HepG2 (cell line): Measurements from ENCODE around the gene MCF2L. TPM values are rescaled to one million over a fixed set of nuclear protein-coding genes. Genes with fewer than 3 reads are reported as not detected.

Source experiments
- ATAC-seq: fragments of 200-7000 bp; cut with Tn5 transposase; 3 replicates; pipeline ENCODE4 v1.9.1; 2020; ENCODE audit warnings: mild to moderate bottlenecking, moderate library complexity
- BruUV-seq: library from RNA; stranded (reverse); fragments of 400-500 nt; replicated peaks from 2 replicates; lab custom pipeline; 2021; lab: Mats Ljungman, UMichigan
- CTCF ChIA-PET: fragments of 300-600 bp; formaldehyde crosslinking; extraction: SDS; loops from one replicate; lab custom pipeline; 2021; ENCODE audit warnings: low total read pairs, inconsistent platforms, low intra/inter-chr PET ratio; lab: Yijun Ruan, JAX
- POLR2A ChIA-PET: fragments of 350-600 bp; sonication (Branson Sonifier 250); formaldehyde crosslinking; loops from one replicate; lab custom pipeline; 2020; ENCODE audit warnings: antibody characterized with exemption, inconsistent platforms; lab: Yijun Ruan, JAX
- DNase-seq: peaks from one replicate; pipeline ENCODE4 v3.0.0-alpha.2; 2015; ENCODE audit warnings: low spot score
- FAIRE-seq: peaks from 3 replicates; lab custom pipeline; 2011; peaks lifted over from hg19 to GRCh38; lab: Jason Lieb, UNC
- H2AFZ ChIP-seq: one replicate; pipeline ENCODE4 v1.6.1; 2011; ENCODE audit warnings: low read length, inconsistent platforms
- H3K27ac ChIP-seq: fragments of 300-600 bp; 3 replicates; pipeline ENCODE4 v1.8.0; 2011; ENCODE audit warnings: mixed run types, mild to moderate bottlenecking, mixed read lengths, low read length, inconsistent platforms; ENCODE audit not compliant: insufficient read depth; ENCODE audit errors: extremely low read length
- H3K27me3 ChIP-seq, 2 experiments: fragments of 200-600 bp in 1 of 2; 2 replicates in 1 of 2; 3 replicates in 1 of 2; pipeline versions ENCODE4 v1.6.0 to v1.8.0; 2011; ENCODE audit warnings: low read length in 2 of 2, mild to moderate bottlenecking in 2 of 2, moderate library complexity in 2 of 2, inconsistent platforms in 1 of 2; ENCODE audit not compliant: insufficient read depth in 2 of 2, control insufficient read depth in 1 of 2
- H3K36me3 ChIP-seq, 2 experiments: fragments of 200-600 bp in 1 of 2; replicated peaks in 1 of 2; 2 replicates in 1 of 2; 3 replicates in 1 of 2; pipeline versions ENCODE4 v1.5.1 to v1.8.0; 2011; ENCODE audit warnings: low read length in 2 of 2, inconsistent platforms in 1 of 2; ENCODE audit not compliant: insufficient read depth in 2 of 2, control insufficient read depth in 1 of 2
- H3K4me1 ChIP-seq: 2 replicates; pipeline ENCODE4 v1.5.1; 2012; ENCODE audit warnings: low read length, inconsistent platforms; ENCODE audit not compliant: insufficient read depth
- H3K4me2 ChIP-seq: 2 replicates; pipeline ENCODE4 v1.6.0; 2011; ENCODE audit warnings: low read depth, low read length, inconsistent platforms
- H3K4me3 ChIP-seq, 3 experiments: fragments of 200-600 bp in 1 of 3; sonication (generic), shearing (Covaris generic) in 1 of 3; replicated peaks in 1 of 3; 2 replicates each; pipeline ENCODE4 v1.5.1; 2011 to 2016; ENCODE audit warnings: low read length in 3 of 3, inconsistent platforms in 2 of 3, low read depth in 2 of 3, mild to moderate bottlenecking in 2 of 3, control low read depth in 1 of 3, mixed read lengths in 1 of 3; ENCODE audit not compliant: insufficient read depth in 1 of 3
- H3K79me2 ChIP-seq: one replicate; pipeline ENCODE4 v1.6.1; 2011; ENCODE audit warnings: low read length, inconsistent platforms; ENCODE audit not compliant: insufficient read depth
- H3K9ac ChIP-seq: 2 replicates; pipeline ENCODE4 v1.6.0; 2011; ENCODE audit warnings: mild to moderate bottlenecking, low read depth, low read length, inconsistent platforms; ENCODE audit not compliant: insufficient read depth
- H3K9me3 ChIP-seq: 2 replicates; pipeline ENCODE4 v1.5.1; 2012; ENCODE audit warnings: mild to moderate bottlenecking, low read length
- H4K20me1 ChIP-seq: 2 replicates; pipeline ENCODE4 v1.6.0; 2011; ENCODE audit warnings: inconsistent platforms, mild to moderate bottlenecking, low read length, moderate library complexity; ENCODE audit not compliant: insufficient read depth
- CCDC6 ChIP-seq: sonication (generic); formaldehyde crosslinking; IDR thresholded peaks from 2 replicates; pipeline ENCODE4 v1.8.1; 2022; ENCODE audit warnings: mild to moderate bottlenecking, missing genetic modification reagents, moderate library complexity
- CSRNP1 ChIP-seq: sonication (generic); formaldehyde crosslinking; IDR thresholded peaks from 2 replicates; pipeline ENCODE4 v1.8.1; 2023; ENCODE audit warnings: mild to moderate bottlenecking, missing genetic modification reagents
- EEA1 ChIP-seq: sonication (generic); formaldehyde crosslinking; IDR thresholded peaks from 2 replicates; pipeline ENCODE4 v1.5.1; 2020; ENCODE audit warnings: mild to moderate bottlenecking, missing genetic modification reagents, borderline replicate concordance
- ETV5 ChIP-seq: IDR thresholded peaks from 2 replicates; pipeline ENCODE4 v1.6.1; 2018; ENCODE audit warnings: missing biosample characterization, missing genetic modification reagents, inconsistent platforms, borderline replicate concordance
- HBP1 ChIP-seq: IDR thresholded peaks from 2 replicates; pipeline ENCODE4 v1.6.1; 2016; ENCODE audit warnings: low read depth, control low read depth
- HDAC1 ChIP-seq: sonication (generic); formaldehyde crosslinking; IDR thresholded peaks from 2 replicates; pipeline ENCODE4 v1.5.1; 2020; ENCODE audit warnings: mild to moderate bottlenecking, missing genetic modification reagents
- IRF1 ChIP-seq: sonication (generic); formaldehyde crosslinking; IDR thresholded peaks from 2 replicates; pipeline ENCODE4 v1.4.0; 2020; ENCODE audit warnings: low read depth, mild to moderate bottlenecking, missing genetic modification reagents
- IRF9 ChIP-seq: sonication (generic); formaldehyde crosslinking; IDR thresholded peaks from 2 replicates; pipeline ENCODE4 v1.8.0; 2022; ENCODE audit warnings: missing genetic modification reagents, mild to moderate bottlenecking, borderline replicate concordance
- MIER3 ChIP-seq: IDR thresholded peaks from 2 replicates; pipeline ENCODE4 v1.6.1; 2016; ENCODE audit warnings: missing compliant biosample characterization, borderline replicate concordance
- PHF8 ChIP-seq: sonication (generic); formaldehyde crosslinking; IDR thresholded peaks from 2 replicates; pipeline ENCODE4 v1.5.0; 2020; ENCODE audit warnings: missing genetic modification reagents
- RBFOX2 ChIP-seq: fragments of 200-400 bp; formaldehyde crosslinking; IDR thresholded peaks from 2 replicates; pipeline ENCODE4 v1.6.1; 2017; ENCODE audit warnings: low read depth, mild to moderate bottlenecking, low read length
- TCF7 ChIP-seq: sonication (generic); IDR thresholded peaks from 2 replicates; pipeline ENCODE4 v1.6.1; 2016; ENCODE audit warnings: antibody characterized with exemption, low read depth
- TIGD3 ChIP-seq: sonication (generic); formaldehyde crosslinking; IDR thresholded peaks from 2 replicates; pipeline ENCODE4 v1.5.1; 2020; ENCODE audit warnings: mild to moderate bottlenecking, missing genetic modification reagents, borderline replicate concordance
- ZNF33B ChIP-seq: sonication (generic); formaldehyde crosslinking; IDR thresholded peaks from 2 replicates; pipeline ENCODE4 v1.5.1; 2020; ENCODE audit warnings: mild to moderate bottlenecking, missing genetic modification reagents
- ZNF883 ChIP-seq: sonication (generic); formaldehyde crosslinking; IDR thresholded peaks from 2 replicates; pipeline ENCODE4 v1.5.1; 2020; ENCODE audit warnings: mild to moderate bottlenecking, missing genetic modification reagents; ENCODE audit errors: not compliant biosample characterization
- WGBS: methylation state at CpG from one replicate; pipeline ENCODE4 v1.1.6; 2017; ENCODE audit warnings: low lambda C conversion rate; 5-methylcytosine and 5-hydroxymethylcytosine counted together
- in situ Hi-C: cut with HindIII; loops from 2 replicates; pipeline ENCODE4 v1.10.0; 2017; ENCODE audit warnings: low pct_unique_long_range_greater_than_20kb; ENCODE audit not compliant: extremely low pct_ligation_motif_present
- intact Hi-C: fragments of 100-400 bp; cut with micrococcal nuclease; formaldehyde crosslinking; loops from one replicate; pipeline ENCODE4 v1.10.0; 2022; ENCODE audit not compliant: unreplicated experiment
- polyA plus RNA-seq, 8 experiments: library from polyadenylated mRNA; depleted of rRNA in 3 of 8; stranded (reverse) in 7 of 8; unstranded in 1 of 8; fragments of >200 nt; fragmentation: Illumina TruSeq in 4 of 8; extraction: Trizol in 4 of 8; gene quantifications; 2 replicates each; pipeline versions ENCODE4 v1.2.1 to v1.2.3, GENCODE V29; 2011 to 2016; ENCODE audit warnings: low read depth in 4 of 8, missing spikeins in 1 of 8, mixed read lengths in 1 of 8; ENCODE audit not compliant: insufficient read depth in 1 of 8
- total RNA-seq, 5 experiments: library from RNA; depleted of rRNA; stranded (reverse); fragments of >200 nt; fragmentation: Illumina TruSeq; extraction: Trizol; gene quantifications; 2 replicates each; pipeline ENCODE4 v1.2.3, GENCODE V29; 2016; ENCODE audit warnings: low read depth in 1 of 5

MCF2L gene
- total and polyA plus RNA-seq, 2 of the 13 experiments (the other 11 are each of a cell fraction or from before 2014, with no cell fraction given): 19.4 to 28.4 TPM

- peaks cover 2% of the 10 kb centered on the region; the same call in 1 of the 2 replicates for H4K20me1 ChIP-seq
- H3K4me2 ChIP-seq: peak overlapping the region; percentile 85
- no peaks in the 10 kb centered on the region for H3K79me2 ChIP-seq
- H2AFZ ChIP-seq: no peak overlapping the region
- no TSS peak for BruUV-seq
- intact Hi-C loops (loop anchor here (2.0 to 5.0 kb wide), 2 partner anchors 13 to 179 kb away; partner anchors contain the start of gene F10), in situ Hi-C loops (loop anchor here (5.0 kb wide), 1 partner anchor 59 kb away; no protein-coding TSS in a partner anchor)
- no peaks in the 10 kb centered on the region for H3K9me3 ChIP-seq
- H3K27ac ChIP-seq: peak overlapping the region; percentile 49
- ATAC-seq: peak; percentile 81
- H3K36me3 ChIP-seq: no peaks in the 10 kb centered on the region
- H3K9ac ChIP-seq: peak overlapping the region; percentile 70
- WGBS: 2% methylated on average over 20 of the region's 81 CpGs
- H3K4me1 ChIP-seq: peaks cover 30% of the 10 kb centered on the region
- no peak for FAIRE-seq
- peak overlapping the region; percentile 42 to 72 (median 67) for H3K4me3 ChIP-seq
- ChIA-PET CTCF (interaction anchor here (1.1 to 3.2 kb wide), 6 partner anchors 8 to 92 kb away, joined by 4 to 45 read pairs (median 7); partner anchors contain the start of gene MCF2L), POLR2A (interaction anchor here (0.5 to 2.1 kb wide), 11 partner anchors 10 to 266 kb away, joined by 3 to 14 read pairs (median 4); partner anchors contain the start of genes CUL4A, MCF2L and PCID2)
- H3K27me3 ChIP-seq: no peaks in the 10 kb centered on the region; a peak in 1 of 5 replicates
- DNase-seq: no peak
- TF ChIP-seq ZNF883 (CRISPR knock-in tag) (no peak), MIER3 (CRISPR knock-in tag) (no peak), HDAC1 (CRISPR knock-in tag) (peak; percentile 41; the same call in 1 of the 2 replicates), IRF1 (no peak), PHF8 (CRISPR knock-in tag) (peak; percentile 55), IRF9 (CRISPR knock-in tag) (no peak), CSRNP1 (0 out of 2 replicates have a peak, but pooled peaks have one; percentile 46), EEA1 (CRISPR knock-in tag) (0 out of 2 replicates have a peak, but pooled peaks have one; percentile 51), TIGD3 (CRISPR knock-in tag) (0 out of 2 replicates have a peak, but pooled peaks have one; percentile 41), RBFOX2 (peak; percentile 71), TCF7 (no peak), ZNF33B (CRISPR knock-in tag) (no peak), CCDC6 (CRISPR knock-in tag) (0 out of 2 replicates have a peak, but pooled peaks have one; percentile 23), ETV5 (CRISPR knock-in tag) (peak; percentile 66; the same call in 1 of the 2 replicates), HBP1 (CRISPR knock-in tag) (no peak)
Observed at GRCh38 chr13:112943309-112944125, 25.5 kb upstream of the MCF2L start.
